RWPE1 (cell line): Measurements from ENCODE around the gene CIROP.

Experiments
- CTCF ChIA-PET: fragments of 350-600 bp; sonication (Branson Sonifier 250); formaldehyde crosslinking; extraction: SDS; loops from one replicate; lab custom pipeline; 2021; lab: Yijun Ruan, JAX
- POLR2A ChIA-PET: fragments of 400-600 bp; formaldehyde crosslinking; extraction: SDS; loops from one replicate; lab custom pipeline; 2020; ENCODE audit warnings: antibody characterized with exemption; ENCODE audit not compliant: low non-redundant PET; lab: Yijun Ruan, JAX
- DNase-seq: peaks from one replicate; pipeline ENCODE4 v3.0.0; 2012; ENCODE audit warnings: low spot score
- H3K27ac ChIP-seq: fragments of 450-650 bp; 2 replicates; pipeline ENCODE4 v1.5.1; 2017
- TF ChIP-seq, protein P1 (sequence below): fragments of 450-650 bp; conservative IDR thresholded peaks from 2 replicates; pipeline ENCODE4 v1.5.1; 2017; ENCODE audit warnings: low read depth, mild to moderate bottlenecking

CIROP gene

DNA sequence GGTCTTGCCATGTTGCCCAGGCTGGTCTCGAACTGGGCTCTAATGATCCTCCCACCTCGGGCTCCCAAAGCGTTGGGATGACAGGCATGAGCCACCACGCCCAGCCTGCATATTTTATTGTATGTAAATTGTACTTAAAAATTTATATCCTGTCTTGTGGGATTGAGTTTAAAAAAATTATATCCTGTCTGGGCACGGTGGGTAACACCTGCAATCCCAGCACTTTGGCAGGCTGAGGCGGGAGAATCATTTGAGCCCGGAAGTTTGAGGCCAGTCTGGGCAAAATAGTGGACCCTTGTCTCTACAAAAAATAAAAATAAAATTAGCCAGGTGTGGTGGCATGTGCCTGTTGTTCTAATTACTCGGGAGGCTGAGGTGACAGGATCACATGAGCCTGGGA is 28.2 kb upstream of the CIROP start:
- DNase-seq: no peak
- TF ChIP-seq, protein P1, sequence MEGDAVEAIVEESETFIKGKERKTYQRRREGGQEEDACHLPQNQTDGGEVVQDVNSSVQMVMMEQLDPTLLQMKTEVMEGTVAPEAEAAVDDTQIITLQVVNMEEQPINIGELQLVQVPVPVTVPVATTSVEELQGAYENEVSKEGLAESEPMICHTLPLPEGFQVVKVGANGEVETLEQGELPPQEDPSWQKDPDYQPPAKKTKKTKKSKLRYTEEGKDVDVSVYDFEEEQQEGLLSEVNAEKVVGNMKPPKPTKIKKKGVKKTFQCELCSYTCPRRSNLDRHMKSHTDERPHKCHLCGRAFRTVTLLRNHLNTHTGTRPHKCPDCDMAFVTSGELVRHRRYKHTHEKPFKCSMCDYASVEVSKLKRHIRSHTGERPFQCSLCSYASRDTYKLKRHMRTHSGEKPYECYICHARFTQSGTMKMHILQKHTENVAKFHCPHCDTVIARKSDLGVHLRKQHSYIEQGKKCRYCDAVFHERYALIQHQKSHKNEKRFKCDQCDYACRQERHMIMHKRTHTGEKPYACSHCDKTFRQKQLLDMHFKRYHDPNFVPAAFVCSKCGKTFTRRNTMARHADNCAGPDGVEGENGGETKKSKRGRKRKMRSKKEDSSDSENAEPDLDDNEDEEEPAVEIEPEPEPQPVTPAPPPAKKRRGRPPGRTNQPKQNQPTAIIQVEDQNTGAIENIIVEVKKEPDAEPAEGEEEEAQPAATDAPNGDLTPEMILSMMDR: no peak
- H3K27ac ChIP-seq: peak overlapping the region; percentile 79
- CTCF ChIA-PET: interaction anchor here (1.3 kb wide), 1 partner anchor 12 kb away, joined by 4 read pairs; no protein-coding TSS in a partner anchor
- POLR2A ChIA-PET: no interaction called here

- ChIA-PET POLR2A (no interaction called here), CTCF (interaction anchor here (0.5 to 1.1 kb wide), 3 partner anchors 11 to 55 kb away, joined by 3 to 4 read pairs (median 3); no protein-coding TSS in a partner anchor)
Observed at GRCh38 chr14:23131482-23131881, 26.7 kb upstream of the CIROP start.

DNA sequence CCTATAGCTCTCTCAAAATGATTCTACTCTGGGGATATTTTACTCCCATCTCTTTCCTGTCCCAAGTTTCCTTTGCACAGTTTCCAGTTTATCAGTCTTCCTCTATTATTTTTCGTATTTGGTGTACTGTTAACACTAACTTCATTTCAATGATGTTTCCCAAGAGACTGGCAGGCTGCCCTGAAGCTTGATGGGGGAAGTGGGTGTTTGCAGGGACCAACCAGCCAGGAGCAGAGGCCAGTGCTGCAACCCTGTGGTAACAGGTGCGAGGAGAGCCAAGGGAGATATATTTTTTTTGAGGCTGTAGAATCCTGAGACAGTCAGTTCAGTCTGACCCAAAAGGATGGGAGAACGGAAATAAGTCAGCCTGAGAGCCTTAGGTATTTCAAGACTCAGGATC is 26.1 kb upstream of the CIROP start:
- CTCF ChIA-PET: interaction anchor here (1.1 kb wide), 1 partner anchor 10 kb away, joined by 3 read pairs; no protein-coding TSS in a partner anchor
- POLR2A ChIA-PET: no interaction called here
- DNase-seq: no peak
- TF ChIP-seq, protein P1: no peak
- H3K27ac ChIP-seq: peak overlapping the region; percentile 79

More at GRCh38 chr14:23131482-23131881, 26.7 kb upstream of the CIROP start:
- peak overlapping the region; percentile 79 for H3K27ac ChIP-seq
- TF ChIP-seq, protein P1: no peak
- DNase-seq: no peak

DNA sequence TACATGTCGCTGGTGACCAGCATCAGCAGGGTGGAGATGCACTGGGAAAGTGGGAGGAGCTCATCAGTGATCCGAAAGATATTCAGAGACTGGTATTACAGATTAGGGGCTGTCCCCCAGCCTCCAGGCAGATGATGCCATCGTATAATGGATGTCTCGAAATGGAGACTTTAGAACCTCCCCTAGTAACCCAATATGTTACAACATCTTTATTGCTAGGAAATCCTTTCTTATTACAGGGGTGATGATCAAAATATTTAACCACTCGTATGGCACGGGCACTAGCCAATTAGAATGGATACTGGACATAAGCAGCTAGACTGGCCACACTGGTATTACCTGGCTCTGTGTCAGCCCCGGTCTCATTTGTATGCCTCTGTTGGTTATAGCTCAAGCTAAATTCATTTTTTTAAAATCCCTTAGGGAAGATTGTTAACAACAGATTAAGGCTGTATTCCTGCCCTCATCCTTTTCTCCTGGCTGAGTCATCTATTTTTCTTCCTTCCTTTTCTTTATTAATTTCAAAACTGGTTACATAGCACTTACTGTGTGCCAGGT is 25.0 kb upstream of the CIROP start:
- POLR2A ChIA-PET: no interaction called here
- TF ChIP-seq, protein P1: no peak
- CTCF ChIA-PET: interaction anchor here (0.5 to 0.8 kb wide), 2 partner anchors 9 to 165 kb away, joined by 3 read pairs; no protein-coding TSS in a partner anchor
- DNase-seq: no peak
- H3K27ac ChIP-seq: no peak overlapping the region

DNA sequence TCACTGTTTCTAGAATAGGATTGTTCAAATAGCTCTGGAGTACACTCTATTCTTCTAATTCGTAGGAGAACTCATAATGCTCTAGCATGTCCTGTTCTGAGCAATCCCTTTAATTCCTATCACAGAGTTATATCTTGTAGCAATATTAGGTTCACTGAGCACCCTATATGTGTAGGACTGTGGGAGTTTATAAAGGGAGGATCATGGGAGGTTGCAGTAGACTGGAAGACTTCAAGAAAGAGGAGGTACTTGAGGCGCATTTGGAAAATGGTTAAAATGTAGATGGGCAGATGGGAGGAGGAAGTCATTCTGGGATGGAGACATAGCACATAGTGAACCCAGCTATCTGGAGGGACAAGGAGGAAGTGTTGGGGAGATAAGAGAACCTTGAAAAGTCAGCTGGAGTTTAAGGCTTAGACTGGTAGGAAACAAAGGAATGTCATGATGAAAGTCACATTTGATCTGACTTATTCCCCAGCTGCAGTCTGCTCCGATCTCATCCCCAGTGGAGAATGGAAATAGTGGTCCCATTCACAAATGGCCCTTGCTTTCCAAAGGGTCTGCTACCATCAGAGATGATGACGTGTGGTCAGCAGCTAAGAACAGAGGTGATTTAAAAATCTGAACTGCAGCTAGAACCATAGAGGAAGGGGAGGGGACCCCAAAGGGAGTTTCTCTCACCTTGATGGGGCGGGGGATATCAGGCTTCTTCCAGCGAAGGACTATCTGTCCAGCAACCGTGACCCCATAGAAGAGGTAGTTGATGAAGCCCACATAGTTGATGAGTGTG is 24.4 kb upstream of the CIROP start:
- TF ChIP-seq, protein P1: no peak
- POLR2A ChIA-PET: no interaction called here
- no peak overlapping the region for H3K27ac ChIP-seq
- DNase-seq: no peak
- CTCF ChIA-PET: interaction anchor here (0.5 to 0.8 kb wide), 2 partner anchors 9 to 165 kb away, joined by 3 read pairs; no protein-coding TSS in a partner anchor

GRCh38 chr14:23127861-23128260 is 23.1 kb upstream of the CIROP start:
- DNase-seq: no peak
- H3K27ac ChIP-seq: peak overlapping the region; percentile 43
- TF ChIP-seq, protein P1: no peak
- CTCF ChIA-PET: no interaction called here
- POLR2A ChIA-PET: no interaction called here
